Stimulated activated CD4-positive, alpha-beta T cell treated with anti-CD3 and anti-CD28 coated beads, TNF-alpha, amount 100 ng/mL, for 48 hours (primary cell): ENCODE measurements around the gene SNORC.
A peak's percentile ranks its signal among the peaks of the same experiment; 100 is the strongest.

Experiments used
- DNase-seq, 3 donors: peaks; one replicate each; pipeline ENCODE4 v3.0.0-alpha.2; 2020; ENCODE audit warnings: low read depth in 3 of 3

Gene SNORC

DNA sequence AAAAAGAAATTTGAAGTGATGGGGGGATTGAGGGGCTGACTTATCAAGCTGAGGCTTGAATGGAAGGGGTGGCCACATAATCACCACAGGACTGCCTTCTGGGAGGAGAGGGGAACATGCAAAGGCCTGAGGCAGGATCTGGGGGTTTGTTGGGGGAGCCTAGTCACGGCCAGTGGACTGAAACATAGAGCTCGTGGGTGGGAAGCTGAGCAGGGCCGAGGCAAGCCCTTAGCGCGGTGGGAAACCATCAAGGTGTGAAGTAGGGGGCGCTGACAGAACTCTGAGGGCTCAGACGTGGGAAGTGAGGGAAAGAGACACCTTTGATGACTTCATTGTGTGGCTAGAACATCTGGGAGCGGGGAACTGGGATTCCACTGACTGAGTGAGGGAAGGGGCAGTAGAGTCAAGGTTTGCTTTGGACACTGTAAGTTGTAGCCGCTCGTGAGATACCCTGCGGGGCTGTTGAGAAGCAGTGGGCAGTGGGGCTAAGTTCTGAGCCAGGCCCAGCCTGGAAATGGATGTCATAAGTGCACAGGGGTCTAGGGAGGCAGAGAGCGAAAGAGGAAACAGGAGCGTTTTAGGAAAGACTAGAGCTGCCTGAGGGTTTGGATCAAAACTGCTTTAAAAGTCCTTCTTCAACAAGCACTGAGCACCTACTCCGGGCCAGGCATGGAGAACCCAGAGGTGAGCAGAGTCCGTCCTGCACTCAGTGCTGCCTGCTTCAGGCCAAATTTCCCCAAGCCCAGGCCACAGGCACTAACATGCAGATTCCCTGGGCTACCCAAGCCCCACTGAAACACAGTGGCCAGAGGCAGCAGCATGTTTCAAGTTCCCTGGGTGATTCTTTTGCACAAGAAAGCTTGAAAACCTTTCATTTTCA is 686 bp upstream of the SNORC start:
- no peak for DNase-seq

DNA sequence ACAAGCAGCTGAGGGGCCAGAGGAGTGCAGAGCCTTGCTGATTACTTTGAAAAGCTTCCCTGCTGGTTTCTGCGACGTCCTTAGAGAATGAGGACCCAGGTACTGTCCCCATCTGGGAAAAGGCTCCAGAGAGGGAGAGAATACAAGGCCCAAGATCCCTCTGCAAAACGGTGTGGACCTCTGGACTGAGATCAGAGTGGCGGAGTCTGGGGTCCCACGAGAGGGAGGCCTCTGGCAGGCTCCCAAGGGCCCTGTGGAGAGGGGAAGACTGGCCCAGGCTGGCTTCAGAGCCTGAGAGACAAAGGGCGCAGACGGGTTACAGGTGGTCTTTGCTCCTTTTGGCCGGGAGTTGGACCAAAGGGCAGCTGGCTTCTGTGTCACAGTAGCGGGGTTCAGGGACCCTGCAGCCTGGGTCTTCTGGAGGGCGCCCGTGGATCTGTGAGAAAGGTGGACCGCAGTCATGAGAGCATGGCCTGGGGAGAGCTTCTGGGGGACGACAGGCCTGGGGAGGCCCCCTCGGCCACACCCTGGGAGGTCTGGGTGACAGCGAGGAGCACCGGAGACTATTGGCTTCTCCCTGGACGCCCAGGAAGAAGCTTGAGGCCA is 805 bp downstream of the SNORC start:
- no peak for DNase-seq

DNA sequence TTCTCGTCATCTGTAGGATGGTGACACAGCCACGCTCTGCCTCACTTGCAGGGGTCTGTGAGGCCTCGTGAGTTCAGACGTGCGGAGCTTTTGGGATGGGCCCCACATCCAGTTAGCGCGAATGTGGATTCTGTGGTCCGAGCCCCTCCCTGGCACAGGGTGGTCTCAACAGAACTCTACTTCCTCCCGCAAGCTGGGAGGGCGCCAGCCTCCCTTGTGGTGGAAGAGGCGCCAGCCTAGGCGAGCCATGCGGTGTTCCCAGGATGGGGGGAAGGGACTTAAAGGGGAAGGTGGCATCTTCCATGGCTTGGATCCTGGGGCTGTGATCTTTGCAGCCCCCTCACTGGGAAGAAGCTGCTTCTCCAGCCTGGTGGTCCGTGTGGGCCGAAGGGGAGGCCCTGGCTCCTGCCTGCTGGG is 1.4 kb downstream of the SNORC start:
- no peak for DNase-seq

DNA sequence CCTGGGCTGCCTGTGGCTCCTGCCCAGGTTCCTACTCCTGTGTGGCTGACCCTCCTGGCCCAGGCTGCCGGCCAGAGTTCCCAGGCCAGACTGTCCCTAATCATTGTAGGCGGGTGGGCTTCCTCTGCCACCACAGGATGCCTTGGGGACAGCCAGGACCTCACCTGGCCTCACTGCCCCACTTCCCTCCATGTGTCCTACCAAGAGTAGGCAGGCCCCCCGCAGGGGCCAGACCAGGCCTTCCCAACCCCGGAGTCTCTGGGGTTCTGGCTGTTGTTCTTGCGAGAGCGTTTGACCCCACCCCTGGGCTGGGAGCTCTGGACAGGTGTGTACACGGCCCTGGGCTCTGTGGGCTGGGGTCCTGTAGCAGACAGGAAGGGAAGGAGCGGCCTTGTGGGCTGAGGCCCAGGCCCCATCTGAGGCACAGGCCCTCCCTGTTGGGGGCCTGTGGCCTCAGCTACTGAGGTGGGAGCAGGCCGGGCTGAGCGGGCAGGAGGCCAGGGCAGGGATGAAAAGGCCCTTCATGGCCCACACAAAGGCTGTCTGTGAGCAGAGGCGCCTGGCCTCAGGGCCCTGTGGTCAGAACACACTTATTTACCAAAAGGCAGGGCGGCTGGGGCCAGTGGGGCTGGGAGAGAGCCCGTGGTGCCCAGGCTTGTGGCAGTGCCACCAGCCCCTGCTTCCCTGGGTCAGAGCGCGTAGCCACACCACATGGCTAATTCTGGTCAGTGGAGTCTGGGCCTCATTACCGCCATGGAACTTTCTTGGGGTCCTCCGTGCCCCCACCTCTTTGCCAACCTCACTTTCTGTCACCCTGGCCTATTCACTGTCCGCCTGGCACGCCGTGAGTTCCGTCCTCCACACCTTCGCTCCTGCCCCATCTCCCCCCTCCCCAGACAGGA is 2.0 kb downstream of the SNORC start:
- no peak for DNase-seq

DNA sequence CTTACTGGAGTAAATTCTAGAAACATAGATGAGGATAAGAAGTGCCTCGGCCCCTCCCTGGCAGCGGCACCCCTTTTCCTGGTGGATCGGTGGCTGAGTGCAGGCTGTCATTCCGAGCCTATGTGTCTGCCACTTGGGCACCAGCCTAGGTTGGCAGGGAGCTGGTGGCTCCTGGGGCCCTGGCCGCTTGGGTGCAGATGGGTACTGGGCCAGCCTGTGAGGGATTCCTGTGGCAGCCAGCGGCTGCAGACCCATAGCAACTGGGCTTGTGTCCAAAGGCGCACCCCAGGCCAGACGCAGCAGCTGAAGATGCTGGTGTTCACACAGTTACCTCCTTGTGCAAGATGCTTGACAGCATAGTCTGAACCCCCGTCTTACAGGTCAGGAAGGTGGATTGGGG is 2.8 kb downstream of the SNORC start:
- no peak for DNase-seq

DNA sequence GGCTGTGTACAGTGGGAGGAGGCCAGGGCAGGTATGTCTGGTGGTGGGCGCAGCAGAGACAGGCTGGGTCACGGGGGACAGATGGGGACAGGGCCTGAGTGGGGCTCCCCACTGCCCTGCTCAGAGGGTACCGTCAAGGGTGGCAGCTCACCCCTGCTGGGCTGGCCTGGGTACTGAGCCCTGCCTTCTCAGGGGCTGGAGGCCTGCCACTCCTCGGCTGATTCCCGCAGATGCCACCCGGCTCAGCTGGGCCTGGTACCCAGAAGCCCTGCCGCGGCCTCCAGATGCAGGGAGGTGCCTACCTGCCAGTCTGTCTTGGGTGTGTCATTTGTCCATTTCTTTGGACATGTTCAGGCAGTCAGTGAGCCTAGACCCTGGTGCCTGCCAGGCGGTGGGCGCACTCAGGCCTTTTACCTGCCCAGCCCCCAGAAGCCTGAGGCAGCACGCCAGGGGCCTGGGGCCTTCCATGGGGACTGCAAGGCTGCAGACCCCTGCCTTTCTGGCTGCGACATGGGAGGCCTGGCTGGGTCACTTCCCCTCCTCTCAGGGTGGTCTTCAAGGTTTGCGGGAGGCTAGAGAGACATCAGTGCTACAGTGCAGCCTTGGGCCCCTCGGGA is 3.3 kb downstream of the SNORC start:
- no peak for DNase-seq

DNA sequence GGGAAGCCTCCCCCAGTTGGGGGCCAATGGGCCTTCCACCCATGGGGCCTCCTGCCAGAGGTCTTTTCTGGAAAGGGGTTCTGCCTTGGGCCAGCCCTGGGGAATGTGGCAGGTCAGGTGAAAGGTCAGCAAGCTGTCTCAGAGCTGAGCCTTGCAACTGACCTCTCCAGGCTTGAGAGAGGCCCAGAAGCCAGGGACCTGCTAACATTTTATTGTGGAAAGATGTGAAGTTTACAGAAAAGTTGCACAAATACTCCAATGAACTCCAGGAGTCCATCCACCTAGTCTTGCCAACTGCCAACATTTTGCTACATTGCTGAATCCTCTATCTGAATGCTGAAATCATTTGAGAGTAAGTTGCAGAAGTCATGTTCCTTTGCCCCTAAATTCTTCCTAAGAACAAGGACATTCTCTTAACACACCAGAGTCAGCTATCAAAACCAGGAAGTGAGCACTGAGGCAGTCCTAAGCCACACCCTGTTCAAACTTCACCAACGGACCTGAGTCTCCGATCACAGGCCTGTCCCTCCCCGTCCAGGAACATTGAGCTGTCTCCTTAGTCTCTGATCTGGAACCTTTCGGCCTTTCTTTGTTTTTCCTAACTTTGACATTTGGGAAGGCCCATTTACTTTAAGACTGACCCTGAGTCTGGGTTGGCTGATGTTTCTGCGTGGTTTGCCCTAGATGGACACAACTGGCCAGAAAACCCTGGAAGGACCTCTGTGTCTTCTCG is 4.0 kb downstream of the SNORC start:
- no peak for DNase-seq

DNA sequence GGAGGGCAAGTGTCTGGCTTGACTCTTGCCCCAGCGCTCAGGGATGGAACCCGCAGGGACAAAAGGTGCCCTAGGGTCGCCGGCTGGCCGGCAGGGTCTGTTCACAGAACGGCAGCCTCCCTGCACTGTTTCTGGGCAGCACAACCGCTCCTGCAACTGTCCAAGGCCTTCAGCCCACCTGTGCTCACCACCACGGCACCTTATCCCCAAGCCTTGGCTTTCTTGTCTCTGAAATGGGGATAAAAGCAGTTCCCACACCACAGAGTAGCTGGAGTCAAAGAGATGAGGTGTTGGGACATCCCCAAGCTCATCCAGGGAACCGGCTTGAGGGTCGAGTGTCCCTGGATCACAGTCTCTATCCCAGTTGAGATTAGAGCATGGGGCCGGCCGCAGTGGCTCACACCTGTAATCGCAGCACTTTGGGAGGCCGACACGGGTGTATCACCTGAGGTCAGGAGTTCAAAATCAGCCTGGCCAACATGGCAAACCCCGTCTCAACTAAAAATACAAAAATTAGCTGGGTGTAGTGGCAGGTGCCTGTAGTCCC is 4.7 kb downstream of the SNORC start:
- no peak for DNase-seq

DNA sequence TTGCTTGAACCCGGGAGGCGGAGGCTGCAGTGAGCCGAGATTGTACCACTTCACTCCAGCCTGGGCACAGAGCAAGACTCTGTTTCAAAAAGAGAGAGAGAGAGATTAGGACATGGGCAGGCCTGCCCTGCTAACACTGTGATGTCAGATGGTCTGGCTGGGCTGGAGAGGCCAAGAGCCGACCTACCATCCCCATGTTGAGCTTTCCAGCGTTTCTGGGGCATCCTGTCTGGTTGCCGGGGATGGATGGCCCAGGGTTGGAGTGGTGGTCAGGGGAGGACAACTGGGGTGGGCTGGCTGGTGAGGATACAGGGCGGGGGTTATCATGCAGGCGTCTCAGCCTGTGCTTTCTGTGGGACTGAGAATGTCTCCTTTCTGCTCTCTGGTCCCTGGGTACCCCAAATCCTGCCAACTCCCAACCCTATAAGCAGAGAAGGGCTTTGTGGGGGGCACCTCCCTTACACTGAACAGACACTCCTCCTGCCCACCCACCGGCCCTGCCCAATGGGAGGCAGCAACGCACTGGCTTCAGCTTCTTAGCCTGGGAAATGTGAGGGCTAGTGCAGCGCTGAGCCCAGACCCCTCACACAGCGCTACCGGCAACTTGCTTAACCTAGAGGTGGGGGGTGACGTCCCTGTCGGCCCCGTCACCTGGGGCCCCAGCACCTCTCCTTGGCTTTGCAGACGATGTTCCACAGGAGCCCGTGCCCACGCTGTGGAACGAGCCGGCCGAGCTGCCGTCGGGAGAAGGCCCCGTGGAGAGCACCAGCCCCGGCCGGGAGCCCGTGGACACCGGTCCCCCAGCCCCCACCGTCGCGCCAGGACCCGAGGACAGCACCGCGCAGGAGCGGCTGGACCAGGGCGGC is 5.4 kb downstream of the SNORC start:
- DNase-seq = no peak

DNA sequence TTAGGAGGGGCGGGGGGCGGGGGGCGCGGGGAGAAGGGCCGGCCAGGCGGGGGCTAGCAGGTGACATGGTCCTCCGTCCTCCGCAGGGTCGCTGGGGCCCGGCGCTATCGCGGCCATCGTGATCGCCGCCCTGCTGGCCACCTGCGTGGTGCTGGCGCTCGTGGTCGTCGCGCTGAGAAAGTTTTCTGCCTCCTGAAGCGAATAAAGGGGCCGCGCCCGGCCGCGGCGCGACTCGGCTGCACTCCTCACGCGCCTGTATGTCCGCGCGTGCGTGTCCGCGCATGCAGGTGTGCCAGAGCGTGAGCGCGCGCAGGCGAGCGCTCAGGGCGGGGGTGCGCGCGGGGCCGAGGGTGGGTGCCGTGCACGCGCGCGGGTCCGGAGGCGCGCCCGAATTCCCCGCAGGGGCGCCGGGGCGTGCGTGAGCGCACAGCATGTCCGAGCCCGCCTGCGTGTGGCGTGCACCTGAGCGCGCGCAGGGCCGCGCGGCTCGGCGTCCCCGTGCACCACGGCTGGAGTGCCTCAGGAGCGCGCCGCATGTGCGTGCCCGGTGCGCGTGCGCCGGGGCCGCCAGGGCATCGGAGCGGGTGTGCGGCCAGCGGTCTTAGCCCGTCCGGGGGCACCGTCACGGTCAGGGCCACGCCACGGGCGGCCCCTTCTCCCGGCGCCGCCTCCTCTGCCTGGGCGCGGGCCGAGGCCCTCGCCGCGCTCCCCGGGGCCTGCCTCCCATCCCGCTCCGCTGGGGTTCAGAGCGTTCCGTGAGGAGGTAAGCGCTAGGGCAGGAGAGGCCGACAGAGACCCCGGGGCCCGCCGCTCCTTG is 6.3 kb downstream of the SNORC start:
- DNase-seq = peak in 2 of 3 donors; percentile 13 to 25

DNA sequence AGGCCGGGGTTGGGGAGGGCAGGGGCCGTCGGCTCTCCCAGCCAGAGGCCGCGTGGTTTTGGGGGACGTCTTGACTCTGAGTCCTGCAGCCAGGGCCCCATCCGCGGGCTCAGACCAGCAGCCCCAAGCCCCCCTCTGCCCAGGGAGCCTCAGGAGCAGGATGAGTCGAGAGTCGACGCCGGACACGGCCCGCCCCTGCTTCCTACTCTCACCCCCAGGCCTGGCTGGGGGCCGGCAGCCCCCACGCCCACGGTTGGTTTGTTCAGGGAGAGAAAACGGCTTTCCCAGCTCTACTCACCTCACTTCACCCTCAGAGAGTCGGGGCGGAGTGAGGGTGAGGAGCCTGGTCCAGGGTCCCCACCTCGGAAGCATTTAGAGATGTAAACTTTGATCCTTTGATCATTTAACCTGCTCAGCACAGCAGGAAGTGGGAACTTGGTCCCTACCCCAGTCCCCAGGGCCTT is 6.9 kb downstream of the SNORC start:
- DNase-seq = no peak

DNA sequence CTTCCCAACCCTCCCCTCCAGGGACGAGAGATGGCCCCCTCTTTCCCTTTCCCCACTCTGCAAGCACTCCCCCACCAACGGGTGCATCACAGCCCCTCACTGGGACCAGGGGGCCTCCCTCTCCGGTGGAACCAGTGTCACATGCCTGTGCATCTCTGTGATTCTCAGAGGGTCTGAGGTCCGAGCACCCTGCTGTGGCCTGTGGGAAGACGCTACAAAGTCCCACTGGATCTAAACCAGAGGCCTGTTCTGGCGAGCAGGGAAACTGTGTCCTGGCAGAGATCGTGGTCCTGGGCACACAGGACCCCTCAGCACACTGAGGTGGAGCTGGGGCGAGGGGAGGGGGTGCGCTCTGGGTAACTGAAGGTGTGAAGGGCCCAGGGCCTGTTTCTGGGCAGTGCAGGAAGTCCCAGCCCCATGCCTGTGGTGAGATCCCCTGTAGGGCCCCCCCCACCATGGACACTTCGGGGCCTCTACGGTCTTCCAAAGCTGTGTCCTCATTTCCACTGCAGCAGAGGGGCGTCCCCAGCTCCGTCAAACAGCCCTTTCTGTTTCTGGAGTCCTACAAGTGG is 8.0 kb downstream of the SNORC start:
- DNase-seq = no peak

DNA sequence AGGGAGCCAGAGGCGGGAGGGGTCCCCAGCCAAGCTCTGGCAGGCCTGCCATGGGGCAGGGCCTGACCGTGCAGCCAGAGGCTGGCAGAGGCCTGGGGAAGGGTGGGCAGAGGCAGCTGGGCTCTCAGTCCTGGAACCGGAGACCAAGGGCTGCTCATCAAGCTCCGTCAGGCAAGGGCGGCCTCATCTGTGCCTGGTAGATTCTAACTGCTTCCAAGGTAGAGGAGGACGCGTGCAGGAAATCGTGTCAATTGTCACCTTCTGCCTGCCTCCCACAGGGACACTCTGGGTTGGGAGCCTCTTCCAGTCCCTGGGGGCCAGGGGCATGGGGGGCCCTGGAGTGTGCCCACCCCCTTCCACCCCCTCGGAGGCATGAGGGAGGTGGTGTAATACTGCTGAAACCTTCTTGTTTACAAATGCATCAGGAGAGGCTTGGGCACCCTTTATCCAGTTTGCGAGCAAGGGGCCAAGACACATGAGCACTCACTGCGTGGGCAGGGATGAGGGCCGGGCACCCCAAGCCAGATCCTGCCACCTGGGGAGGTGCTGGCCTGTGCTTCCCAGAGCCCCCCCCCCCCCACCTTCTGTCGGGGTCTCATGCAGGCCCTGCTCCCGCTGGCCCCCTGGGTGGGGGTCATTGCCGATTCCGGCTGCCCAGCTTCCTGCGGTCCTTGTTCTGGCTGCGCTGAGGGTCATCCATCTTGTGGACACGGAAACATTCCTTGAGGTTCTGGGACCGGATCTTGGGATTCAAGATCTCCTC is 9.0 kb downstream of the SNORC start:
- DNase-seq = no peak

DNA sequence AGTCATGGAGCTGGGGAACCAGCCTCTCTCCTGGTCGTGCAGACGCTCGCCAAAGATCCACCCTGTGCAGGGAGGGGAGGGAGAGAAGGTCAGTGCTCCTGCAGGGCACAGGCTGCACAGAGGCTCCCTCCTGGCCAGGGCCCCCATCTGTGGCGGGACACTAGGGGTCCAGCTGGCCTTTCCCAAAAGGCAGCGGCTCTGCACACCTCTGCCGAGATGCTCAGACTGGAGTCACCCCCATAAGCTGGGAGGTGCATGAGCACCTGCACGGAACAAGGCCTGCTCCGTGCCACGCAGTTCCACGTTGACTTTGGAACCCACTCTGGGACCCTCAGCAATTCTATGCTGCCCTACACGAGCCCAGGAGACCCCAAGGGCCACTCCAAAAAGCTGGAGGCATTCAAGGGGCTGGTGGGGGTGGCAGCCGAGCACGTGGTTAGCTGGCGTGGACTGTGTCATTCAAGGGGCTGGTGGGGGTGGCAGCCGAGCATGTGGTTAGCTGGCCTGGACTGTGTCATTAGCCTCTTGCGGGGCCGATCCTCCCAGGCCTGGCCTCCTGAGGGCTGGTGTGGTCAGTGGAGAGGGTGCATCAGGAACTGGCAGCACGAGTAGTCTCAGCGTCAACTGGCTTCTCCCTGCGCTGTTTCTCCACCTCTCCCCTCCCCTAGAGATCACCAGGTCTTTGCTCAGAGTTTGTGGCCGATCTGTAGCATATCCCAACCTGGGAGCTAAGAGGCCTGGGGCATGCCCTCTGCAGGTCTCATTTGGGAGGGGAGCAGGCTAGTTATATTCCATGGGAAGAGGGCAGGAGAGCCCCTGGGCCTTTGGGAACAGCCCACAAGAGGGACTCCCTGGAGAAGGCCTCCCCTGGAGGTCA is 9.8 kb downstream of the SNORC start:
- DNase-seq = no peak

DNA sequence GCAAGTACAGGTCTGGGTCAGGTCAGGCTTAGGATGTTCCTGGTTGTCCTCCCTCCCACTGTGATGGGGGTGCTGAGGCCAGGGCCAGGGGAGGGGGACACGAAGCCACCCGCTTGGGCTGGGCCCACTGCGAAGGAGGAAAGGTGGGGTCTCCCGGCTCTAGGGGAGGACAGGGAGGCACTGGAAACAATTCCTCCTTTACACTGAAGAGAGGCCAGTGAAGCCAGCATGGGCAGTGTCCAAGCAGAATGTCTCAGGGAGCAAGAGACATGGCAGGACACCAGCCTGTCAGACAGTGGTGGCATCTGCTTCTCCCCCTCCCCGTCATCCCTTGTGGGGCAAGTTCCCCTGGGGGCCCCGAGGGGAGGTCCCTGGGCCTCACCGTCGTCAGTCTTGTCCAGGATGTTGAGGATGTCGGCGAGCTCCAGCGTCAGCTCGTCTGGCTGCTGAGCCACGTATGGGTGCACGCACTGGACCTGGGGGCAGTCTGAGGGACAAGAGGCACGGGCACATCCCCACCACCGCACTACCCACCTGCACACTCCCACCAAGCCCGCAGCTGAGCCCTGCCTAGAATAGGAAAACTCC is 10.8 kb downstream of the SNORC start:
- no peak for DNase-seq

DNA sequence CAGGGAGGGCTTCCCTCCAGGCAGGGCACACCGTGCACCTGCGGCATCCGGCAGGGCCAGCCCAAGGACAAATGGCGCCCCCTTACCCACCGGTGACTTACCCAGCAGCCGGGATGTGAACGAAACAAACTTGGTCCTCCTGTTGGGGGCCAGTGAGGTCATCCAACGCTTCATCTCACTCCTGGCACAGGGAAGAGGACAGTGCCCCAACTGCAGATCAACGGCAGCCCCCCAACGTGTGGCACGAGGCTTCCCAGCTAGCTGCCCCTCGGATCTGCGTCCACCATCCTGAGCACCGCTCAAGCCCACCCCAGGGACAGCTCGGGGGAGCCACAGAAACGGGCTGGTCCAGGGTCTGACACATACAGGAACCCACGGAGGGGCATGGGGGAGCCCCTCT is 12.0 kb downstream of the SNORC start:
- DNase-seq = no peak
